Measurements from ENCODE around the gene SNIP1. TPM values are rescaled to one million over a fixed set of nuclear protein-coding genes. Genes with fewer than 3 reads are reported as not detected.

The SNIP1 gene
- total and polyA plus RNA-seq, 10 of the 15 experiments (the other 5 are each of a cell fraction or from before 2014, with no cell fraction given) = 2.7 to 22.4 (median 10.1) TPM

GRCh38 chr1:37553927-37554808 lies at the start of gene SNIP1 (continued):
- TF ChIP-seq EGR1 (IDR thresholded peaks at IDR 0.05; ENCODE audit: borderline replicate concordance in 1 of 2, low read depth in 2 of 2, low read length in 2 of 2) (no peak), SREBF1 (IDR thresholded peaks at IDR 0.05; ENCODE audit: low read length) (peak; percentile 35; the same call in 1 of the 2 replicates), FOS (IDR thresholded peaks at IDR 0.05; ENCODE audit: borderline replicate concordance, extremely low read depth, insufficient read length) (no peak), POLR2AphosphoS2 (IDR thresholded peaks at IDR 0.05; ENCODE audit: low read depth, low read length) (0 out of 2 replicates have a peak, but pooled peaks have one; percentile 33), MAX (IDR thresholded peaks at IDR 0.05; ENCODE audit: low read depth, low read length) (no peak; the same call in 1 of the 2 replicates), ZNF687 (IDR thresholded peaks at IDR 0.05) (peak; percentile 56; the same call in 1 of the 2 replicates), PAX8 (IDR thresholded peaks at IDR 0.05) (no peak), SIN3A (IDR thresholded peaks at IDR 0.05; ENCODE audit: low read depth, low read length) (peak; percentile 97), ELK1 (IDR thresholded peaks at IDR 0.05; ENCODE audit: low read depth, low read length) (peak; percentile 94), ZNF207 (IDR thresholded peaks at IDR 0.05; ENCODE audit: borderline replicate concordance) (no peak), BHLHE40 (IDR thresholded peaks at IDR 0.05; ENCODE audit: borderline replicate concordance in 1 of 2, low read depth in 2 of 2, low read length in 1 of 2) (peak; percentile 93), ATF2 (IDR thresholded peaks at IDR 0.05; ENCODE audit: low read length) (no peak), PML (IDR thresholded peaks at IDR 0.05; ENCODE audit: low read length) (peak; percentile 83), SMAD5 (IDR thresholded peaks at IDR 0.05; ENCODE audit: low read depth) (peak; percentile 38; the same call in 1 of the 2 replicates), ZNF592 (IDR thresholded peaks at IDR 0.05) (no peak), NBN (IDR thresholded peaks at IDR 0.05) (peak; percentile 71), STAT3 (IDR thresholded peaks at IDR 0.05; ENCODE audit: low read depth, low read length) (no peak)
